HCT116 (cell line): ENCODE data around the gene ABCB10. TPM values are rescaled to one million over a fixed set of nuclear protein-coding genes. Genes with fewer than 3 reads are reported as not detected.

ENCODE experiments used
- ATAC-seq: fragments of 200-7000 bp; cut with Tn5 transposase; 2 replicates; pipeline ENCODE4 v1.9.1; 2020; ENCODE audit warnings: mild to moderate bottlenecking, moderate library complexity
- BruUV-seq: library from RNA; stranded (reverse); fragments of 400-500 nt; replicated peaks from 2 replicates; lab custom pipeline; 2021; lab: Mats Ljungman, UMichigan
- CTCF ChIA-PET: fragments of 300-600 bp; sonication (Branson Sonifier 250); formaldehyde crosslinking; loops from one replicate; lab custom pipeline; 2021; ENCODE audit warnings: antibody characterized with exemption; lab: Charles Lee
- POLR2A ChIA-PET: fragments of 300-600, 350-600 bp; sonication (Branson Sonifier 250); formaldehyde crosslinking; loops from one replicate; lab custom pipeline; 2021; ENCODE audit warnings: antibody characterized with exemption; lab: Charles Lee
- RAD21 ChIA-PET, 2 experiments: fragments of 300-600 bp; sonication (Branson Sonifier 250); formaldehyde crosslinking; loops; one replicate each; lab custom pipeline; 2023; ENCODE audit warnings: low total read pairs in 2 of 2; ENCODE audit not compliant: uncharacterized antibody in 2 of 2, unreplicated experiment in 2 of 2, low non-redundant PET in 1 of 2; lab: Charles Lee
- DNase-seq: peaks from one replicate; pipeline ENCODE4 v3.0.0-alpha.2; 2010; ENCODE audit warnings: low read depth, low spot score
- H2AFZ ChIP-seq: fragments of 200-600 bp; shearing (Covaris generic), sonication (generic); 2 replicates; pipeline ENCODE4 v1.6.1; 2017; ENCODE audit warnings: low read depth, mixed run types, mixed read lengths, antibody characterized with exemption, low read length; ENCODE audit not compliant: poor library complexity, severe bottlenecking
- H3K27ac ChIP-seq: 2 replicates; pipeline ENCODE4 v1.5.1; 2012; ENCODE audit warnings: low read depth, low read length
- H3K27me3 ChIP-seq: fragments of 200-600 bp; sonication (generic); 2 replicates; pipeline ENCODE4 v1.6.1; 2016; ENCODE audit warnings: mixed run types, low read length, mixed read lengths; ENCODE audit not compliant: insufficient read depth
- H3K36me3 ChIP-seq, 2 experiments: fragments of 200-500 bp in 1 of 2; fragments of 200-600 bp in 1 of 2; sonication (Bioruptor generic) in 1 of 2; sonication (generic) in 1 of 2; 2 replicates each; pipeline versions ENCODE4 v1.5.1 to v1.6.1; 2014 to 2016; ENCODE audit warnings: low read length in 2 of 2, inconsistent platforms in 1 of 2, mixed read lengths in 1 of 2, mixed run types in 1 of 2; ENCODE audit not compliant: insufficient read depth in 2 of 2, control insufficient read depth in 1 of 2
- H3K4me1 ChIP-seq, 2 experiments: fragments of 200-600 bp in 1 of 2; sonication (generic) in 1 of 2; 2 replicates each; pipeline versions ENCODE4 v1.5.1 to v1.6.1; 2012 to 2017; ENCODE audit warnings: low read length in 2 of 2, inconsistent platforms in 1 of 2, mild to moderate bottlenecking in 1 of 2, mixed read lengths in 1 of 2, mixed run types in 1 of 2, moderate library complexity in 1 of 2; ENCODE audit not compliant: insufficient read depth in 2 of 2, control insufficient read depth in 1 of 2
- H3K4me2 ChIP-seq: fragments of 200-600 bp; sonication (generic); 2 replicates; pipeline ENCODE4 v1.6.1; 2017; ENCODE audit warnings: mixed run types, low read length, mixed read lengths
- H3K4me3 ChIP-seq, 2 experiments: fragments of 200-600 bp in 1 of 2; sonication (generic) in 1 of 2; replicated peaks in 1 of 2; 2 replicates each; pipeline ENCODE4 v1.5.1; 2011 to 2016; ENCODE audit warnings: low read length in 2 of 2, control low read depth in 1 of 2, low read depth in 1 of 2, mild to moderate bottlenecking in 1 of 2, mixed read lengths in 1 of 2, mixed run types in 1 of 2
- H3K79me2 ChIP-seq: fragments of 200-600 bp; sonication (generic); 2 replicates; pipeline ENCODE4 v1.6.1; 2017; ENCODE audit warnings: mild to moderate bottlenecking, mixed run types, low read length, moderate library complexity, mixed read lengths; ENCODE audit not compliant: insufficient read depth
- H3K9ac ChIP-seq: fragments of 200-600 bp; sonication (generic); 2 replicates; pipeline ENCODE4 v1.6.1; 2016; ENCODE audit warnings: low read length, mixed read lengths
- H3K9me2 ChIP-seq: fragments of 200-600 bp; sonication (generic), shearing (Covaris generic); 2 replicates; pipeline ENCODE4 v1.6.1; 2017; ENCODE audit warnings: mixed run types, mild to moderate bottlenecking, moderate library complexity; ENCODE audit not compliant: insufficient read depth
- H3K9me3 ChIP-seq, 2 experiments: fragments of 200-500 bp in 1 of 2; fragments of 200-600 bp in 1 of 2; sonication (Bioruptor generic) in 1 of 2; sonication (generic) in 1 of 2; 2 replicates each; pipeline ENCODE4 v1.6.1; 2014 to 2017; ENCODE audit warnings: low read length in 2 of 2, mixed read lengths in 2 of 2, inconsistent platforms in 1 of 2, low read depth in 1 of 2, mild to moderate bottlenecking in 1 of 2, mixed run types in 1 of 2, moderate library complexity in 1 of 2; ENCODE audit not compliant: control insufficient read depth in 1 of 2, insufficient read depth in 1 of 2
- H4K20me1 ChIP-seq: fragments of 200-600 bp; sonication (generic), shearing (Covaris generic); 2 replicates; pipeline ENCODE4 v1.6.1; 2017; ENCODE audit warnings: mixed run types, mild to moderate bottlenecking, moderate library complexity; ENCODE audit not compliant: insufficient read depth
- ELF1 ChIP-seq: IDR thresholded peaks from 2 replicates; pipeline ENCODE4 v1.6.1; 2012; ENCODE audit warnings: low read depth, borderline replicate concordance
- EZH2phosphoT487 ChIP-seq: fragments of 200-600 bp; IDR thresholded peaks from 2 replicates; pipeline ENCODE4 v1.6.1; 2018; ENCODE audit warnings: antibody characterized with exemption, borderline replicate concordance
- POLR2A ChIP-seq: IDR thresholded peaks from 2 replicates; pipeline ENCODE4 v1.7.0; 2011; ENCODE audit warnings: borderline replicate concordance; ENCODE audit not compliant: insufficient read depth, insufficient read length; ENCODE audit errors: extremely low read depth
- SIN3A ChIP-seq: IDR thresholded peaks from 2 replicates; pipeline ENCODE4 v1.6.1; 2012; ENCODE audit warnings: low read depth
- SP1 ChIP-seq: IDR thresholded peaks from 2 replicates; pipeline ENCODE4 v1.6.1; 2012; ENCODE audit warnings: low read depth
- SRF ChIP-seq: IDR thresholded peaks from 2 replicates; pipeline ENCODE4 v1.6.1; 2012; ENCODE audit warnings: low read depth
- YY1 ChIP-seq: IDR thresholded peaks from 2 replicates; pipeline ENCODE4 v1.6.1; 2011; ENCODE audit warnings: low read length, low read depth, moderate library complexity, mild to moderate bottlenecking; ENCODE audit not compliant: insufficient replicate concordance; ENCODE audit errors: extremely low read depth
- ZFX ChIP-seq: fragments of 450-650 bp; IDR thresholded peaks from 2 replicates; pipeline ENCODE4 v1.6.1; 2017
- intact Hi-C: fragments of 100-400 bp; cut with micrococcal nuclease; formaldehyde crosslinking; loops from 2 replicates; pipeline ENCODE4 v1.10.0; 2022
- total RNA-seq: library from RNA; stranded (reverse); gene quantifications from one replicate; pipeline ENCODE4 v1.2.1, GENCODE V29; 2021; ENCODE audit not compliant: unreplicated experiment
- TF ChIP-seq, protein P1 (sequence below): IDR thresholded peaks from 2 replicates; pipeline ENCODE4 v1.6.1; 2012; ENCODE audit warnings: low read depth
- TF ChIP-seq, protein P2 (sequence below): IDR thresholded peaks from 2 replicates; pipeline ENCODE4 v1.6.1; 2012
- TF ChIP-seq, protein P3 (sequence below): IDR thresholded peaks from 2 replicates; pipeline ENCODE4 v1.6.1; 2011; ENCODE audit warnings: mild to moderate bottlenecking, low read length, moderate library complexity; ENCODE audit not compliant: insufficient replicate concordance; ENCODE audit errors: extremely low read depth
- TF ChIP-seq, protein P4 (sequence below), 3 experiments: fragments of 200-600 bp in 1 of 3; sonication (generic) in 1 of 3; IDR thresholded peaks in 2 of 3; conservative IDR thresholded peaks in 1 of 3; 2 replicates each; pipeline ENCODE4 v1.5.1; 2012 to 2017; ENCODE audit warnings: low read depth in 2 of 3, low read length in 2 of 3, antibody characterized with exemption in 1 of 3, borderline replicate concordance in 1 of 3, control low read depth in 1 of 3, mild to moderate bottlenecking in 1 of 3, mixed read lengths in 1 of 3, mixed run types in 1 of 3, moderate library complexity in 1 of 3; ENCODE audit not compliant: insufficient read depth in 1 of 3

ABCB10 gene
- total RNA-seq, 1 experiment from 2014 or later, result 20.3 TPM

DNA sequence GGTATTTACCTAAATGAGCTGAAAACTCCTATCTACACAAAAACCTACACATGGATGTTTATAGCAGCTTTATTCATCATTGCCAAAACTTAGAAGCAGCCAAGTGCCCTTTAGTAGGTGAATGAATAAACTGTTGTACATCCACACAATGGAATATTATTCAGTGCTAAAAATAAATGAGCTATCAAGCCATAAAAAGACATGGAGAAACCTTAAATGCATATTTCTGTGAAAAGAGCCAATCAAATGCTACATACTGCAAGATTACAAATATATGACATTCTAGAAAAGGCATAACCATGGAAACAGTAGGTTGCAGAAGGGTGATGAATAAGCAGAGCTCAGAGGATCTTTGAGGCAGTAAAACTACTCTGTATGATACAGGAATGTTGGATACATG is 23.3 kb downstream of the ABCB10 start:
- CTCF ChIA-PET, result no interaction called here
- H3K36me3 ChIP-seq, result peaks cover 6 to 10% of the 10 kb centered on the region in 2 experiments
- H3K9ac ChIP-seq, result no peak overlapping the region
- no peak overlapping the region for H3K4me3 ChIP-seq
- POLR2A ChIA-PET, result no interaction called here
- intact Hi-C loops, result no loop called here
- TF ChIP-seq ZFX, result no peak
- no peak for TF ChIP-seq POLR2A
- no peak for TF ChIP-seq SP1
- TF ChIP-seq YY1, result no peak
- TF ChIP-seq, protein P1, sequence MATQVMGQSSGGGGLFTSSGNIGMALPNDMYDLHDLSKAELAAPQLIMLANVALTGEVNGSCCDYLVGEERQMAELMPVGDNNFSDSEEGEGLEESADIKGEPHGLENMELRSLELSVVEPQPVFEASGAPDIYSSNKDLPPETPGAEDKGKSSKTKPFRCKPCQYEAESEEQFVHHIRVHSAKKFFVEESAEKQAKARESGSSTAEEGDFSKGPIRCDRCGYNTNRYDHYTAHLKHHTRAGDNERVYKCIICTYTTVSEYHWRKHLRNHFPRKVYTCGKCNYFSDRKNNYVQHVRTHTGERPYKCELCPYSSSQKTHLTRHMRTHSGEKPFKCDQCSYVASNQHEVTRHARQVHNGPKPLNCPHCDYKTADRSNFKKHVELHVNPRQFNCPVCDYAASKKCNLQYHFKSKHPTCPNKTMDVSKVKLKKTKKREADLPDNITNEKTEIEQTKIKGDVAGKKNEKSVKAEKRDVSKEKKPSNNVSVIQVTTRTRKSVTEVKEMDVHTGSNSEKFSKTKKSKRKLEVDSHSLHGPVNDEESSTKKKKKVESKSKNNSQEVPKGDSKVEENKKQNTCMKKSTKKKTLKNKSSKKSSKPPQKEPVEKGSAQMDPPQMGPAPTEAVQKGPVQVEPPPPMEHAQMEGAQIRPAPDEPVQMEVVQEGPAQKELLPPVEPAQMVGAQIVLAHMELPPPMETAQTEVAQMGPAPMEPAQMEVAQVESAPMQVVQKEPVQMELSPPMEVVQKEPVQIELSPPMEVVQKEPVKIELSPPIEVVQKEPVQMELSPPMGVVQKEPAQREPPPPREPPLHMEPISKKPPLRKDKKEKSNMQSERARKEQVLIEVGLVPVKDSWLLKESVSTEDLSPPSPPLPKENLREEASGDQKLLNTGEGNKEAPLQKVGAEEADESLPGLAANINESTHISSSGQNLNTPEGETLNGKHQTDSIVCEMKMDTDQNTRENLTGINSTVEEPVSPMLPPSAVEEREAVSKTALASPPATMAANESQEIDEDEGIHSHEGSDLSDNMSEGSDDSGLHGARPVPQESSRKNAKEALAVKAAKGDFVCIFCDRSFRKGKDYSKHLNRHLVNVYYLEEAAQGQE, result no peak
- H3K9me2 ChIP-seq, result no peaks in the 10 kb centered on the region
- no peak overlapping the region for H3K27ac ChIP-seq
- no peak overlapping the region for H3K4me2 ChIP-seq
- no TSS peak for BruUV-seq
- RAD21 ChIA-PET, result no interaction called here
- H3K4me1 ChIP-seq, result no peaks in the 10 kb centered on the region
- H3K79me2 ChIP-seq, result no peaks in the 10 kb centered on the region
- H3K27me3 ChIP-seq, result no peaks in the 10 kb centered on the region
- H4K20me1 ChIP-seq, result no peaks in the 10 kb centered on the region
- ATAC-seq (no peak), DNase-seq (no peak)
- H3K9me3 ChIP-seq, result no peaks in the 10 kb centered on the region
- no peak overlapping the region for H2AFZ ChIP-seq

DNA sequence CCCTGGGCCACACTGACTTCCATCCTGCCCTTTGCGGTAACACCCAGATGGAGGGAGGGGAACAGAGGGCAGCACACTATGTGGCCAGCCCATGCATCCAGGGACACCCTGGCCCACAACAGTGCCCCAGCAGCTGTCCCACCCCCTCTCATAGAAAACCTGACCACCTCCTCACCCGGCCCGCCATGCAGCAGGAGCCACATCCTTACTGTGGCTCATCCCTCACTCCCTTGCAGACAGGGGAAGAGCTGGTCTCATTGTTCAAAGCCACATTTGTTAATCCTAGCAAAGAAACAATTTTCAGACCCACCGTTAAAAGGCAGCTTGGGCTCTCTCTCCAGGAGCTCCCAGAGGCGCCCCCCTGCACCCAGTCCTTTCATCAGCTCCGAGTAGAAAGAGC is 27.2 kb downstream of the ABCB10 start:
- no TSS peak for BruUV-seq
- RAD21 ChIA-PET, result no interaction called here
- Histone ChIP-seq H4K20me1 (no peaks in the 10 kb centered on the region), H2AFZ (no peak overlapping the region), H3K4me1 (no peaks in the 10 kb centered on the region), H3K36me3 (peaks cover 0 to 3% of the 10 kb centered on the region in 2 experiments; a peak in 1 of 4 replicates), H3K9me2 (no peaks in the 10 kb centered on the region), H3K79me2 (no peaks in the 10 kb centered on the region)
- CTCF ChIA-PET, result interaction anchor here (0.9 kb wide), 1 partner anchor 28 kb away, joined by 3 read pairs; no protein-coding TSS in a partner anchor
- TF ChIP-seq SIN3A, result no peak
- TF ChIP-seq, protein P2, sequence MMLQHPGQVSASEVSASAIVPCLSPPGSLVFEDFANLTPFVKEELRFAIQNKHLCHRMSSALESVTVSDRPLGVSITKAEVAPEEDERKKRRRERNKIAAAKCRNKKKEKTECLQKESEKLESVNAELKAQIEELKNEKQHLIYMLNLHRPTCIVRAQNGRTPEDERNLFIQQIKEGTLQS, result no peak
- no peak for TF ChIP-seq EZH2phosphoT487
- no peak for TF ChIP-seq SRF
- TF ChIP-seq, protein P3, sequence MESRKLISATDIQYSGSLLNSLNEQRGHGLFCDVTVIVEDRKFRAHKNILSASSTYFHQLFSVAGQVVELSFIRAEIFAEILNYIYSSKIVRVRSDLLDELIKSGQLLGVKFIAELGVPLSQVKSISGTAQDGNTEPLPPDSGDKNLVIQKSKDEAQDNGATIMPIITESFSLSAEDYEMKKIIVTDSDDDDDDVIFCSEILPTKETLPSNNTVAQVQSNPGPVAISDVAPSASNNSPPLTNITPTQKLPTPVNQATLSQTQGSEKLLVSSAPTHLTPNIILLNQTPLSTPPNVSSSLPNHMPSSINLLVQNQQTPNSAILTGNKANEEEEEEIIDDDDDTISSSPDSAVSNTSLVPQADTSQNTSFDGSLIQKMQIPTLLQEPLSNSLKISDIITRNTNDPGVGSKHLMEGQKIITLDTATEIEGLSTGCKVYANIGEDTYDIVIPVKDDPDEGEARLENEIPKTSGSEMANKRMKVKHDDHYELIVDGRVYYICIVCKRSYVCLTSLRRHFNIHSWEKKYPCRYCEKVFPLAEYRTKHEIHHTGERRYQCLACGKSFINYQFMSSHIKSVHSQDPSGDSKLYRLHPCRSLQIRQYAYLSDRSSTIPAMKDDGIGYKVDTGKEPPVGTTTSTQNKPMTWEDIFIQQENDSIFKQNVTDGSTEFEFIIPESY, result no peak
- TF ChIP-seq ELF1, result no peak
- TF ChIP-seq ZFX, result no peak
- TF ChIP-seq, protein P4, sequence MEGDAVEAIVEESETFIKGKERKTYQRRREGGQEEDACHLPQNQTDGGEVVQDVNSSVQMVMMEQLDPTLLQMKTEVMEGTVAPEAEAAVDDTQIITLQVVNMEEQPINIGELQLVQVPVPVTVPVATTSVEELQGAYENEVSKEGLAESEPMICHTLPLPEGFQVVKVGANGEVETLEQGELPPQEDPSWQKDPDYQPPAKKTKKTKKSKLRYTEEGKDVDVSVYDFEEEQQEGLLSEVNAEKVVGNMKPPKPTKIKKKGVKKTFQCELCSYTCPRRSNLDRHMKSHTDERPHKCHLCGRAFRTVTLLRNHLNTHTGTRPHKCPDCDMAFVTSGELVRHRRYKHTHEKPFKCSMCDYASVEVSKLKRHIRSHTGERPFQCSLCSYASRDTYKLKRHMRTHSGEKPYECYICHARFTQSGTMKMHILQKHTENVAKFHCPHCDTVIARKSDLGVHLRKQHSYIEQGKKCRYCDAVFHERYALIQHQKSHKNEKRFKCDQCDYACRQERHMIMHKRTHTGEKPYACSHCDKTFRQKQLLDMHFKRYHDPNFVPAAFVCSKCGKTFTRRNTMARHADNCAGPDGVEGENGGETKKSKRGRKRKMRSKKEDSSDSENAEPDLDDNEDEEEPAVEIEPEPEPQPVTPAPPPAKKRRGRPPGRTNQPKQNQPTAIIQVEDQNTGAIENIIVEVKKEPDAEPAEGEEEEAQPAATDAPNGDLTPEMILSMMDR (IDR thresholded peaks at IDR 0.05 in 2 of 3, conservative IDR thresholded peaks at IDR 0.05 in 1 of 3; ENCODE audit: borderline replicate concordance in 1 of 3, insufficient read depth in 1 of 3, low read depth in 2 of 3, low read length in 2 of 3), result no peak
- TF ChIP-seq, all 23 proteins: peak for 0
- intact Hi-C loops, result no loop called here
- POLR2A ChIA-PET, result no interaction called here
- no peak overlapping the region for H3K4me2 ChIP-seq
- no peak overlapping the region for H3K4me3 ChIP-seq
- H3K9ac ChIP-seq, result no peak overlapping the region
- no peak overlapping the region for H3K27ac ChIP-seq
- no peaks in the 10 kb centered on the region for H3K27me3 ChIP-seq
- H3K9me3 ChIP-seq, result no peaks in the 10 kb centered on the region
- no peak for ATAC-seq
- DNase-seq, result no peak
